GM18508 (cell line): ENCODE data around the gene CD86.

ENCODE experiments used
- ATAC-seq: cut with Tn5 transposase; IDR thresholded peaks from one replicate; pipeline ENCODE4 v1.9.1; 2021; ENCODE audit warnings: moderate number of reproducible peaks; ENCODE audit not compliant: insufficient read depth, unreplicated experiment

The CD86 gene

GRCh38 chr3:122057671-122058070, 2.5 kb downstream of the CD86 start:
- no peak for ATAC-seq

- ATAC-seq: no peak
These were observed 3.1 kb downstream of the CD86 start for GRCh38 chr3:122058294-122058693.

GRCh38 chr3:122060040-122060698, 5.0 kb downstream of the CD86 start:
- ATAC-seq: no peak

GRCh38 chr3:122063908-122064307, 8.7 kb downstream of the CD86 start:
- ATAC-seq: no peak

GRCh38 chr3:122064326-122064725, 9.2 kb downstream of the CD86 start:
- no peak for ATAC-seq

- no peak for ATAC-seq
These were observed 11.4 kb downstream of the CD86 start for GRCh38 chr3:122066331-122067213.

GRCh38 chr3:122067214-122067550, 12.0 kb downstream of the CD86 start:
- ATAC-seq: no peak

- ATAC-seq: no peak
These were observed 12.6 kb downstream of the CD86 start for GRCh38 chr3:122067588-122068240.

- ATAC-seq: peak; percentile 37
These were observed 19.6 kb downstream of the CD86 start for GRCh38 chr3:122074621-122075265.

- ATAC-seq: no peak
These were observed 21.5 kb downstream of the CD86 start for GRCh38 chr3:122076491-122077292.

GRCh38 chr3:122077293-122078234, 22.4 kb downstream of the CD86 start:
- ATAC-seq: peak; percentile 24

GRCh38 chr3:122078235-122078935, 23.2 kb downstream of the CD86 start:
- no peak for ATAC-seq

- ATAC-seq: no peak
These were observed 24.5 kb downstream of the CD86 start for GRCh38 chr3:122079524-122080206.

GRCh38 chr3:122080207-122080587, 25.0 kb downstream of the CD86 start:
- no peak for ATAC-seq

- ATAC-seq: no peak
These were observed 26.5 kb downstream of the CD86 start for GRCh38 chr3:122081543-122082247.

- ATAC-seq: no peak
These were observed 27.2 kb downstream of the CD86 start for GRCh38 chr3:122082357-122082756.

- no peak for ATAC-seq
These were observed 29.6 kb downstream of the CD86 start for GRCh38 chr3:122084799-122085198.
